GM19238 (cell line): ENCODE results near the gene RFX3.
"Not testable (repeated sequence)": the region's sequence is repeated elsewhere in the genome, so short reads cannot be mapped to it uniquely, and the experiment has no call there.

Experiments used
- DNase-seq: peaks from one replicate; pipeline ENCODE4 v3.0.0; 2011; ENCODE audit warnings: low spot score; ENCODE audit not compliant: insufficient read length

Gene RFX3

GRCh38 chr9:3359778-3360177, 166.0 kb downstream of the RFX3 start:
- DNase-seq: no peak

DNA sequence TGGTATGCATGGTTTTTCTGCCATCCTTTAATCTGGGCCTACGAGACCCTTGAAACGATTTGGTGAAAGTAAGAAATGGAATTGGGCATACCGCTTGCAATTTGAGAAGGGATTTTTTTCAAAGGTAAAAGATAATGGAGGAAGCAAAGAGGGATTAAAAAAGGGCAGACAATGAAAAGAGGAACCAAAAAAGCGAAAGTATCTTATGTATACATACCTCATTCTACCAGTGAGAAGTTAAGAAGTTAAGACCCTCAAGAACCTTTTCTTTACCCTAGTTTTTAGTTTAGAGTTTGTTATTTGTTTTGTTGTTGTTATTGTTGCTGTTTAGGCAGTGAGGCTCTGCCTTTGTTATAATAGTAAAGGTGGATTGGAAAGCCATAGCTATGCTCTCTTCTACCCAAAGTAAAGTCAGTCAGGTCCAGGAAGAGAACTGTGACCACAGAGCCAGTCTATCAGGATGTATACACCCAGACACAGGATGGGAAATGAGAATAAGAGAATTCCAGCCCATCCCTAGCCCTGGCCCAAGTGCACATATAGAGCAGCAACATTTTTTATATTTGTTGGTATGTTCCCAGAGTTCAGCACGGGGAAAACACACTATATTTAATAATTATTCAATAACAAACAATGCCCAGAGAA, 166.6 kb downstream of the RFX3 start:
- no peak for DNase-seq

- DNase-seq: no peak
Observed at GRCh38 chr9:3348169-3348568, 177.6 kb downstream of the RFX3 start.

DNA sequence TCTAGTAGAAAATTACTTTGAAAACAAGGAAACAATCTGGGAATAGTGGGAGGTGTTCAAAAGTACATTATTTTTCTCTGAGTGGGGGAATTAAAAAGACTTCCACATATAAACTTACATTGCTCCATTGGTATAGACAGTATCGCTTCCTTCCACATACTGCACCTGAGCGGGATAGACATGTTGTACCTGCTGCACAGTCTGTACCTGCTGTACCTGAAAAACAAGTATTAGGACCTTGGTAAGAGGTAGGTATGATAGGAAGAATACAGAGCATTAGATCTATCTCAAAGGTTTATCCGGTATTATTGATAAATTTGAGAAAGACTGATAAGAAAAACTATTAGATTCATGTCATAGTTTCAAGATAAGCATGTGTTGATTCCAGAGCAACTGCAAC, 179.3 kb downstream of the RFX3 start:
- no peak for DNase-seq

- DNase-seq: no peak
Observed at GRCh38 chr9:3343671-3344070, 182.1 kb downstream of the RFX3 start.

DNA sequence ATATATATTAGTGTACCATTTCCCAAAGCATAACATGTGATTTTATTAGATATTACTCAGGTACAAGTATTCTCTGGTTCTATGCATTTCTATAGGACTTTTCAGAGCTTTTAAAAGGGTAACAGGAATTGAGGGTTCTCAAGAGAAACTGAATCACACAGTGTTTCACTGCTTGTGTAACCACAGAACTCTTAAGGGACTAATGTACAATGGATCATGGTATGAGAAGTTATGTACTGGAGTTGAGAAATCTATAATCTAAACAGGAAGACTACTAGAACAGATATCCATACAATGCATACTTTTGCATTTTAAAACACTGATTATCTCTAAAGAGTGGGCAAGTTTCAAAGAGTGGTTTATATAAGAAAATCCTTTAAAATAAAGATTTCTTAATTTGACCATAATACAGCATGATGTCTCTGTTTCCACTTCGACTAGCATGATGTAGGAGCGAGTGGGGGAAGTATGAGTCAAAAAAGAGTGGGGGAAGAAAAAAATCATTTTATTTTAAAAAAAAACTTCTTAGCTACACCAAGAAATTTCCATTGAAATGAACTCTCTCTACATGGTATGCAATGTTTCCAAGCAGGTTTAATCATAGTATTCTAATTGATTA, 183.5 kb downstream of the RFX3 start:
- no peak for DNase-seq

DNA sequence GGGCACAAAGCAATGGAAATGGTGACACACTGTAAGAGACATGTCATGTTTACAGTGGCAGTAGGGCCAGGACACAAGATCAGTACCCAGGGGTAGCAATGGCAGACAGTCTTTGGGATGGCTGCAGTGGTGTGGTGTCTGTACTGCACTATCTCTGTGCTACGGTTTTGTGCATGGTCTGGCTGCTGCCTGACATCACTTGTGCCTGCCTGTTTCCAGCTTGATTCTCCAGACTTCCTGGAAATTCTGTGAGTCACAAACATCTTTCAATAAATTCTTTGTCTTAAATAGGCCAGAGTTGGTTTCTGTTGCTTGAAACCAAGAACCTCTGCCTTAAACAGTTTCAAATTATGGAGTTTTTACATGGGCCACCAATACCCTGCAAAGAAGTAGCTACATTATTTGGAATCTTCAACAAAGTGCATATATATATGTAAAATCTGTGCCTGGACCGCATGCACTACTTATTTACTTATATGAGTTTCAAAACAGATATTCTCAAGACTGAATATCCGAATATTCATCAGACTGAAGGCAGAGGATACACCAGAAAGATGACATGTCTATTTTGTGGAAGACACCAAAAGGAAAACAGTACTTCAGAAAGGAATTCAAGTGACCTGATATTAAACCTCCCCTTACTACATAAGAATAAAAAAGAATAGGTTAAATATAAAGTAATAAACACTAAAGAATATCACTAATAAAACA, 188.1 kb downstream of the RFX3 start:
- DNase-seq: no peak

- no peak for DNase-seq
Observed at GRCh38 chr9:3336951-3337350, 188.8 kb downstream of the RFX3 start.

DNA sequence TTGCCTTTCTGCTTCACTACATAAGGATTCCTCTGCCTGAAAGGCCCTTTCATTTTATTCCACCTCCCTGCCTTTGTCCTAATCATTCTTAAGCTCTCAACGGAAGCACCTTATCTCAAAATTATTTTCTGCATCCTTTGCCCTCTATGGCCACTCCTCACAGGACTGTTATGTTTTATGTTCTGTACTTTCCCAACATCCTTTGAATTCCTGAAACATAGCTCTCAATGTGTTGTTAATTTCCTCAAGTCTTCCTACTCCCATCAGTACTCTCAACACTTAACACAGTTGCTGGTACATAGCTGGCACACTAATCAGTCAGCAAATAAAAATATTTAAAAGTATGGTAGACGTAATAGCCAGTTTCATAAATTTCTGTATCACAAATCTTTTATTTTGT, 193.0 kb downstream of the RFX3 start:
- no peak for DNase-seq

GRCh38 chr9:3331801-3332200, 194.0 kb downstream of the RFX3 start:
- no peak for DNase-seq

- DNase-seq: no peak
Observed at GRCh38 chr9:3330792-3331420, 194.9 kb downstream of the RFX3 start.

DNA sequence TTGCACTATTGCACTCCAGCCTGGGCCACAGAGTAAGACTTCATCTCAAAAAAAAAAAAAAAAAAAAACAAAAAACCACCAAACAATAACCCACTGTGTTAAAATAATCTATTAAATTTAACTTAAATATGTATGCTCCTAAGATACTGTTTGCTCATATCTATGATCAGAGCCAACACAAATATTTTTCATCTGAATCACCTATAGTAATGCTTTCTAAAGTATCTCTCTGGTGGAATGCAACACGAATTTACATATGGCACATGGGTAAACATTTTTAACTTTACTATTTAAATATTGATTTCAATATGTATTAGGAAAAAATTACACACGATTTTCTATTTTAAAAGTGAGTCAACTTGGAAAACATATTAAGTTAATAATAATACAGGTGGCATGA, 196.4 kb downstream of the RFX3 start:
- no peak for DNase-seq

GRCh38 chr9:3323714-3324113, 202.1 kb downstream of the RFX3 start:
- no peak for DNase-seq

DNA sequence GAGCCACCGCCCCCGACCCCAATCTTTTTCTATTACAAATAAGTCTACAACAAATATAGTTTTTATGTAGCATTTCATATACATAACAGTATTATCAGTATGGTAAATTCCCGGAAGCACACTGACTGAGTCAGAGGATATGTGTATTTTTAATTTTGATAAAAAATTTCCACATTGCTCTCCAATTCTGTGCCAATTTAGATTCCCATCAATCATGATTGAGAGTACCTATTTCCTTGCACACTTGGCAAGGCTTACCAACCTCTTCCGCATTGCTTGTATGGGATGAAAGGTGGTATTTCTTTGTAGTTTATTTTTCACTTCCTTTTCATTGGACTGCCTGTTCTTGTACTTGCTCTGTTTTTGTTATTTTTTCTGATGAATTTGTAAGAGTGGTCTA, 204.6 kb downstream of the RFX3 start:
- DNase-seq: no peak

DNA sequence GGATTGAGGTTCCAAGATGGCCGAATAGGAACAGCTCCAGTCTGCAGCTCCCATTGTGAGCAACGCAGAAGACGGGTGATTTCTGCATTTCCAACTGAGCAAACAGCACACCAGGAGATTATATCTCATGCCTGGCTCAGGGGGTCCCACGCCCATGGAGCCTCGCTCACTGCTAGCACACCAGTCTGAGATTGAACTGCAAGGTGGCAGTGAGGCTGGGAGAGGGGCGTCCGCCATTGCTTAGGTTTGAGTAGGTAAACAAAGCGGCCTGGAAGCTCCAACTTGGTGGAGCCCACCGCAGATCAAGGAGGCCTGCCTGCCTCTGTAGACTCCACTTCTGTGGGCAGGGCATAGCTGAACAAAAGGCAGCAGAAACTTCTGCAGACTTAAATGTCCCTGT, 213.2 kb downstream of the RFX3 start:
- not testable (repeated sequence) for DNase-seq

DNA sequence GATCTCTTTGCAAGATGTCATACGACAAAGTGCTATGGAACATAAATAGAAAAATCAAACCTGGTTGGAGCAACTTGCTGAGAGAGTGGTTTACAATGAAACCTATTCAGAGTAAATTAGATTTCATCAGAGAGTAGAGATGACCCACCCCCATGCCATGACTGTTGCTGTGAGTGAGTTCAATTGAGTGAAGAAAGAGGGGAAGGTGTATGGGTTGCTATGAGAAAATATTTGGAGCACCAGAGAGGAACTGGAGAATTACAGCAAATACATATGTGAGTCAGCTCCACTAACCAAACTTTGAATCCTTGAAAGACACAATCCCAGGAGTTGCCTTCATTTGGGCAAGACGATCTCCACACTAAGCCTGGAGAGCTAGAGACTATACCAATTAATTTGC, 217.2 kb downstream of the RFX3 start:
- DNase-seq: no peak

DNA sequence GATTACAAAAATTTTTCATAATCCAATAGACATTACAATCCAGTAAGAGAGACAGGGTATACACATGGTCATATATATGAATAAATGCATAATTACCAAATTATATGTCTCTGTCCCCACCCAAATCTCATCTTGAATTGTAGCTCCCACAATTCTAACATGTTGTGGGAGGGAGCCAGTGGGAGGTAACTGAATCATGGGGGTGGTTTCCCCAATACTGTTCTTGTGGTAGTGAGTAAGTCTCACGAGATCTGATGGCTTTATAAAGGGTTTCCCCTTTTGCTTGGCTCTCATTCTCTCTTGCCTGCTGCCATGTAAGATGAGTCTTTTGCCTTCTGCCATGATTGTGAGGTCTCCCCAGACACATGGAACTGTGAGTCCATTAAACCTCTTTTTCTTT, 221.4 kb downstream of the RFX3 start:
- DNase-seq: not testable (repeated sequence)

GRCh38 chr9:3299872-3300271, 225.9 kb downstream of the RFX3 start:
- peak; percentile 14 for DNase-seq

GRCh38 chr9:3296536-3296935, 229.3 kb downstream of the RFX3 start:
- no peak for DNase-seq

GRCh38 chr9:3292311-3292710, 233.5 kb downstream of the RFX3 start:
- no peak for DNase-seq

DNA sequence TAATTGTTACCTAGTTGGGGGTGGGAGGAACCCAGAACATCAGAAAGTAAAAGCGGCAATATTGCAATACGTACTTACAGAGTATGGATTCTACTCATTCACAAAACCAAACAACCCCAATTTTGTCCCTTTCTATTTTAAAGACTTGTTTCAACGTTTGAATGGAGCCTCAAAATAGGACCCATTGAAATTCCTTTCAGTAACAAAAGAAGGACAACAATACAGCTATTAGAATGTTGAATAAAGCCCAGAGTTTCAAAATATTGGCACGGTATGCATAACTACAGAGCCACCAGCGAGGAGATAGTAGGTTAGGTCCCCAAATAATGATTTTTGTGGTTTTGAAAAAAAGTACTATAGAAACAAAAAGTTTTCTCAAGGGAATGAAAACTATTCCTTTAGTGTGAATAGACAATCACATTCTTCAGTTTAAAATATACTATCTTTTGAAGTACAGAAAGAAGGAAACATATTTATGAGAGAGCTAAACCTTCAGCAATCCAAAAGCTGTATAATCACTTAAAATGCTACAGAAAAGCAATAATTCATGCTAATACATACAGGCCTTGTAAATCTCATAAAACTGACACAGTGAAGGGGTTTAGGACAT, 235.5 kb downstream of the RFX3 start:
- DNase-seq: no peak

DNA sequence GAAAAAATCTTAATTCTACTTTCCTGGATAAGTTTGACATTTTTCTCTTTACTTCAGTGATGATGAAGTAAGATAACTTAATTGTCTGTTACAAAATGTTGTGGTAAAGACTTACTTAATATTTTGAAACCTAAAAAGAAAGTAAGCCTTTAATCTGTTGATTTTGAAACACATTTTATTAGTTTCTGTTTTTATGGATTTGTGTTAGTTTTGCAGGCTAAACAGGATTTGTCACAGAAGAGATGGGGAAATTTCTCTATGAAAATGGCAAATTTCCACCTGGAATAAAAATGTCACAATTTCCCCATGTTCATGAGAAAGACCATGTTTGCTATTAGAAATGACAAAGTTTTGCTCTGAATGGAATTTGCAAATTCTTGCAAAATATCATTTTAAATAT, 237.1 kb downstream of the RFX3 start:
- no peak for DNase-seq
